ENCODE results near the gene PPM1E.
"Not testable (repeated sequence)": the region's sequence is repeated elsewhere in the genome, so short reads cannot be mapped to it uniquely, and the experiment has no call there.

The PPM1E gene

DNA sequence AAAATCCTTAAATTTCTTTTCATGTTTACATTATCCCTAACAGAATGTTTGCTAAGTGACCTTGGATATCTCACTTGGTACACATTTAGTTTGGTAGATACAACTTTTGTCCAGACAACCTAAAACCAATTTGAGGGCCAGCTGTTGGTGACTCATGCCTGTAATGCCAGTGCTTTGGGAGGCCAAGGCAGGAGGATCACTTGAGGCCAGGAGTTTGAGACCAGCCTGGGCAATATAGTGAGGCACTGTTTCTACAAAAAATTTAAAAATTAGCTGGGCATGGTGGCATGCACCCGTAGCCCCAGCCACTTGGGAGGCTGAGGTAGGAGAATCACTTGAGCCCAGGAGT, 202.0 kb downstream of the PPM1E start:
- ATAC-seq: not testable (repeated sequence)

- ATAC-seq: no peak
Observed at GRCh38 chr17:58960068-58960467, 204.4 kb downstream of the PPM1E start.

GRCh38 chr17:58965221-58965620, 209.6 kb downstream of the PPM1E start:
- ATAC-seq: no peak

DNA sequence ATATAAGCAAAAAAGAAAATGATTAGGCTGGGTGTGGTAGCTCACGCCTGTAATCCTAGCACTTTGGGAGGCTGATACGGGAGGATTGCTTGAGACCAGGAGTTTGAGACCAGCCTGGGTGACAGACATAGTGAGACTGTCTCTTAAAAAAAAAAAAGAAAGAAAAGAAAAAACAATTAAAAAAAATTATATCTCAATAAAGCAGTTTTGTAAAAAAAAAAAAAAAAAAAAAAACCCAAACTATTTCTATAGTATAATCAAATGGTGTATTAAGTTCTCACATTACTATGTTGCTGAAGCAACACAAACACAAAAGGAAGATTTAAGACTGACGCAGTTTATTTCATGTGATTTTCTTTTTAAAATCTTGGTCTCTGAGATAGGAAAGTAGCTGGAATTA, 210.6 kb downstream of the PPM1E start:
- ATAC-seq: no peak

GRCh38 chr17:58968426-58969061, 212.9 kb downstream of the PPM1E start:
- no peak for ATAC-seq

- no peak for ATAC-seq
Observed at GRCh38 chr17:58969156-58969555, 213.5 kb downstream of the PPM1E start.

DNA sequence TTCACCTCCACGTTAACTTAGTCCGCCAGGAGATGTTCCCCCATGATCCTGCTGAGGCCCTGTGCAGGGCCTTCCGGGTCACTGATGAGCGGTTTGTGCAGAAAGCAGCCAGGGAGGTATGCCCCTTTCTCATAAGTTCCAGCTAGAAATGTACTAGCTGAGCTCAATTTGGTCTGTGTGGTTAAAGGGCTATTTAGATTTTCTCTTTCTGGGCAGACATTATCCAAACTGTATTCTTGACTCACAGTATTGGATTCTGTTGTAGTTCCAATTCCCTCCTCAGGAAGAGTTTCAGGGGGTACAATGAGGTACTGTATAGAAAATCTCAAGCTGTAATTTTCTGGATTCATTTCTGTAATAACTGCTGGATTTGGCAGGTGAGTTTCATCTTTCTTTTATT, 214.0 kb downstream of the PPM1E start:
- no peak for ATAC-seq

DNA sequence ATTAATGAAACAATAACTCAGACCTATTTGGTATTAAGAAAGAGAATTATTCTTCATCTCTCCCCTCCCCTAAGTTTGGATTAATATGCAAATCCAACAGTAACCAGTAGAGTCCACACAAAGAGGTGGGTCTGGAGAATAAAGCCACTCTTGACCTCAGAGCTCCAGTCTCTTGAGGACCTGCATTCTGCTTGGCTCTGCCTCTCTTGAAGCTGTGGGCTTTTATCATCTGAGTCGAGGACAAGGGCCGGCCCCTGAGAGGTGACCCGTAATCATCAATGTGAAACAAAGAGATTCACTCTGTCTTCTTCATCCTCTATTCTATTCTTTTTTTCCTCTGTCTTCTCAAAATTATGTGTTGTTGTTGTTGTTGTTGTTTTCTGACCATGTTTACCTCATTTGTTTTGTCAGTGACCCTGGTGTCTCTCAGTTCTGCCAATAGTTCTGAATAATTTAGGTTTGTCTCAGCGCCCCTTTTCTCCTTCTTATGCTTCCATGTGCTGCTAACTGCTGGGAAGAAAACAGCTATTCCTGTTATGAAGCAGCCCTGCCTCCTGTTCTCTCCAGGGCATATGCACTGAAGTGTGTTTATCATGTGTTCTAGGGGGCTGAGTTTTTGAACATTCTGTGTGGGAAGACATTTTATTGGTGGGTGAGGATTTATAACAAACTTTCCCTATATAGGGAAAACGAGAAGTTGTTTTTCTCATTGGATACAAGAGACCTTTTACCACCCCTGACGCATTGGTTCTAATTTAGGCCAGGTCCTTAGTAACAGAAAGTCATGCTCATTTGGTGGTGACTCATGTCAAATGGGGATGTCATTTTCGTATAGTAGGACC, 215.2 kb downstream of the PPM1E start:
- ATAC-seq: no peak

GRCh38 chr17:58974354-58974753, 218.7 kb downstream of the PPM1E start:
- no peak for ATAC-seq

DNA sequence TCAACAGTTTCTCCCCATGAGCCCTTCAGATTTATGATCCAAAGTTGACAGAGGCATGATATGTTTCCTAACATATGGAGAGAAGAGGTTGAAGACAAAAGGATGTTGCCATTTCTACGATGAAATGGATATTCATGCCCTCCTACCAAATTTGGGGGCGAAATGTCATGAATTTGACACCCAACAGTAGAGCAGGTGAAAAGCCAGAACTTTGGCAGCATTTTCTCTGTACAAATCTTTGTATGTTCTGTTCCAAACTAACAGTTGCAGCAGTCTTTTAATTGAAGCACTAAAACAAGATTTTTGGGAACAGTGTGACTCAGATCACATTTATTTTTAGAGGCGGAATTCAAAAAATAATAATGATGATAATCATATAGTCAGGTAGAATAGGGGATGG, 220.9 kb downstream of the PPM1E start:
- no peak for ATAC-seq

DNA sequence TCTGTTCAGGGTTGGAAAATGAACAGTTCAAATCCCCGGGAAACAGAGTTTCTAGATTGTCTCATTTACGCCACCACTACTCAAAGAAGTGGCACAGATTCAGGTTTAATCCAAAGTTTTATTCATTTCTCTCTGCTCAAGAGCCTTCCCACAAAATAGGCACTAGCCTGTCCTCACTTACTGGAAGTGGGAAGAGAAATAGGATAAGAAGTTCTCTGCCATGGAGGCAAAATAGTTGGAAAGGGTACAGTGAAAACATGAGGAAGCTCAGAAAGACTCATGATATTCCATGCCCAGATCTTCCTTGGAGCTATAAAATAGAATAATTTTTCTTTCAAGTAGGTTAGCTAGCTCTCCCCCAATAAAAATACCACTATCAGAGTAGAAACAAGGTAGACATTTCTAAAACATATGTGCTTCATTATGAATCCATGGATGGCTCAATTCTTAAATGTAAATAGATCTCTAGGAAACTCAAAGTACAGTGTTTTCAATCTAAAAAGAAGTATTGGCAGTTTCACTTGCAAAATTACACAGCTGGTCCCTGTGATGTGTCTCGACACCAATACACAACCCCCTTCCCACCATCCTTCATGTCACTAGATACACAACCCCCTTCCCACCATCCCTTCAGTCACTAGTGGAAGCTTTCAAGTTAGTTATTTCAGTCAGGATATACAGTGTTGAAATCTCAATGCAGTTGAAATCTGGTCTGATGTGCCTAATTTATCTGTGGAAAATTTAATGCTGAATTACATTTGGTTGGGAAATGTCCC, 225.2 kb downstream of the PPM1E start:
- ATAC-seq: no peak

GRCh38 chr17:58982626-58983025, 227.0 kb downstream of the PPM1E start:
- no peak for ATAC-seq

GRCh38 chr17:58985367-58985766, 229.7 kb downstream of the PPM1E start:
- ATAC-seq: no peak

- no peak for ATAC-seq
Observed at GRCh38 chr17:58985971-58986370, 230.3 kb downstream of the PPM1E start.

DNA sequence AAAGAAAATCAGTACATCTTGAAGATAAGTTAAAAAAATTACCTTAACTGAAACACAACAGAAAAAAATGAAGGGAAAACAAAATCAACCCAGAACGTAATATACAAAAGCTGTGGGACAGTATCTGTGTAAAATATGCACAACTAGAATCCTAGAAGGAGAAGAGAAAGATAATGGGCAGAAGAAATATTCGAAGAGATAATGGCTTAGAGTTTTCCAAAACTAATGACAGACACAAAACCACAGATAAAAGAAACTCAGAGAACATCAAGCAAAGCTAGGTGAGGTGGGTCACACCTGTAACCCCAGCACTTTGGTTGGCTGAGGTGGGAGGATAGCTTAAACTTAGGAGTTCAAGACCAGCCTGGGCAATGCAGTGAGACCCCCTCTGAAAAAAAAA, 234.0 kb downstream of the PPM1E start:
- no peak for ATAC-seq

DNA sequence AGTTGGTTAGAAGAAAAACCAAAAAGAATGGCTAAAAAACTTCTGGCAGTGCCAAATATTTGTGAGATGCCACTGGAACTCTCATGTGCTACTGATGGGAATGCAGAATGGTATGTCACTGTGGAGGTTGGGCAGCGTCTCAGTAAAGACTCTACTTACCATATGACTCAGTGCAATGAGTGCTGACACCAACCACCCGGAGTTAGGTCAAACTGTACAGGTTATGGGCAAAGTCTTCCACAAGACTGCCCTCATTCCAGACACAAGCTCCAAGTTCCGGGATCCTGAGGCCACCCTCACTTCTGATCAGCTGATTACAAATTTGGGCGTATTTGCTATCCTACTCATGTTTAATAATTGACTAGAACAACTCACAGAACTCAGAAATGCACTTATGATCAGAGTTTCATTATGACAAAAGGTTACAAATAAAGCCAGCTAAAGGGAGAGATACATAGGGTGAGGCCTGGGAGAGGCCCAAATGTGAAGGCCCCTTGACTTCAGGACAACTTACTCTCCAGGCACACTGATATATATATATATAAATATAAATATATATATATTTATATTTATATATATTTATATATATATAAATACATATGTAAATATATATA, 236.2 kb downstream of the PPM1E start:
- ATAC-seq: peak in 1 of 2 donors; percentile 51

DNA sequence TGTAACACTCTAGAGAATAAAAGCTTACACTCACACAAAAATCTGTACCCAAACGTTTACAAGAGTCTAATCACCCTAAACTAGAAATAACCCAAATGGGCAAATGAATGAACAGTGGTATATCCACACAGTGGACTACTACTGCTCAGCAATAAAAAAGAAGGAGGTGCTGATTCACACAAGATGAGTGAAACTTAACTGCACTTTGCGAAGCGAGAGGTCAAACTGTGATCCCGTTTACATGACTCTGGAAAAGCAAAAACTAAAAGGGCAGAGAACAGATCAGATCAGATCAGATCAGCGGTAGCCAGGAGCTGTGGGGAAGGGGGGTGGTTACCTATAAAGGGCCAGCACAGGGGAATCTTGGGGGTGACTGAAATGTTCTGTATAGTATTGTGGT, 237.7 kb downstream of the PPM1E start:
- ATAC-seq: no peak

DNA sequence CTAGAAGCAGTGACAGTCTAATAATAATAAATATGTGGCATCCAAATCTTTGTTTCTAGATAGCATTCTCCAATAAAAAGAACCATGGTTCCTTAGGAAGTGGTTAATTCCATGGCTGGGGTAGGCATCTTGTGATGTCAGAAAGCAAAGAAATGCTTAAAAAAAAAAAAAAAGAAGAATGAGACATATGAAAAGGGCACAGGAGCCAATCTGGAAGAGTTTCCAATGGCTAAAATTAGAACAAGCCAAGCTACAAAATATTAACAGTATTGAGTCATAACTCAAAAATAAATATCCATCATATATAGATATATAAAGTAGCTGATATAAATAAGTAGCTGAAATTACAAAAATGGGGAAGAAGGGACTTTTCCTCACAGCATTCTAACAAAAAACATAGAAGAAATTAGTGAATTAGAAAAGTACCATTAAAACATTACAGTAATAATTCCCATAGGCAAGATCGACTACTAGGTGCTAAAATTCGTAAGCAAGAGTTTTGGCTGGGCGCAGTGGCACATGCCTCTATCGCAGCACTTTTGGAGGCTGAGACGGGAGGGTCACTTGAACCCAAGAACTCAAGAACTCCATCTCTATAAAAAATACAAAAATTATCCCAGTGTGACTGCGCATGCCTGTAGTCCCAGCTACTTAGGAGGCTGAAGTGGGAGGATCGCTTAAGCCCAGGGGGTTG, 239.7 kb downstream of the PPM1E start:
- no peak for ATAC-seq

GRCh38 chr17:58996968-58997367, 241.3 kb downstream of the PPM1E start:
- ATAC-seq: no peak

GRCh38 chr17:58997756-58998553, 242.3 kb downstream of the PPM1E start:
- no peak for ATAC-seq

DNA sequence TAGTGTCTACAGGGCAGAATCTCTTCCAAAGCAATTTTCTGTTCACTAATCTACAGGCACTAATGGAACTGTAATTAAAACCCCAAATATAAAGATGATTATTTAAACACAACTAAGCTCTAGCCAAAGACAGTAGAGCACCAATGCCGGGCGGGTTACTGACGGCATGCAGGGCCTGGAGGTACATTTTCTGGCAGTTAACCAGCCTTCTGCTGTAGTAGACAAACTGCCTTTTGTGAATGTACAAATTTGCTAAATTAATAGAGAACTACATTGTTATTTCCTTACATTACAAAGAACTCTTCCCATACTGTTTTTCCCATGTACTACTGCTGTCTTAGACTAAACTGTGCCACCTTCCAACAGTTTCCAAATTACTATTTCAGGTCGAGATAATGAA, 243.2 kb downstream of the PPM1E start:
- no peak for ATAC-seq

GRCh38 chr17:58999500-58999899, 243.8 kb downstream of the PPM1E start:
- no peak for ATAC-seq
